ENCODE measurements around the gene MTREX. TPM values are rescaled to one million over a fixed set of nuclear protein-coding genes. Genes with fewer than 3 reads are reported as not detected.

MTREX gene
- total RNA-seq, 1 donor from 2014 or later = 69.0 TPM

- intact Hi-C loops (cut with DNase I) = no loop called here
- no peak for ATAC-seq
- DNase-seq (ENCODE audit: low spot score) = no peak
These were observed 56.8 kb downstream of the MTREX start for GRCh38 chr5:55364537-55365055.

- no peak for ATAC-seq
- intact Hi-C loops (cut with DNase I) = no loop called here
- DNase-seq (ENCODE audit: low spot score) = no peak
These were observed 62.6 kb downstream of the MTREX start for GRCh38 chr5:55370291-55370925.

GRCh38 chr5:55371145-55371544, 63.4 kb downstream of the MTREX start:
- no peak for DNase-seq (ENCODE audit: low spot score)
- no peak for ATAC-seq
- intact Hi-C loops (cut with DNase I) = no loop called here

GRCh38 chr5:55372130-55372925, 64.5 kb downstream of the MTREX start:
- no peak for DNase-seq (ENCODE audit: low spot score)
- no peak for ATAC-seq
- intact Hi-C loops (cut with DNase I) = no loop called here

GRCh38 chr5:55377810-55378209, 70.0 kb downstream of the MTREX start:
- DNase-seq (ENCODE audit: low spot score) (no peak), ATAC-seq (no peak)
- intact Hi-C loops (cut with DNase I) = no loop called here

GRCh38 chr5:55383254-55383653, 75.5 kb downstream of the MTREX start:
- no peak for DNase-seq (ENCODE audit: low spot score)
- ATAC-seq = no peak
- intact Hi-C loops (cut with DNase I) = no loop called here

GRCh38 chr5:55384072-55384471, 76.3 kb downstream of the MTREX start:
- DNase-seq (ENCODE audit: low spot score) (no peak), ATAC-seq (no peak)
- intact Hi-C loops (cut with DNase I) = no loop called here

GRCh38 chr5:55385227-55385626, 77.4 kb downstream of the MTREX start:
- intact Hi-C loops (cut with DNase I) = no loop called here
- no peak for ATAC-seq
- no peak for DNase-seq (ENCODE audit: low spot score)

- no peak for DNase-seq (ENCODE audit: low spot score)
- no peak for ATAC-seq
- intact Hi-C loops (cut with DNase I) = no loop called here
These were observed 78.1 kb downstream of the MTREX start for GRCh38 chr5:55385846-55386245.

GRCh38 chr5:55386356-55386755, 78.6 kb downstream of the MTREX start:
- DNase-seq (ENCODE audit: low spot score) (no peak), ATAC-seq (no peak)
- intact Hi-C loops (cut with DNase I) = no loop called here

- no peak for DNase-seq (ENCODE audit: low spot score)
- intact Hi-C loops (cut with DNase I) = no loop called here
- no peak for ATAC-seq
These were observed 80.1 kb downstream of the MTREX start for GRCh38 chr5:55387865-55388264.

GRCh38 chr5:55391707-55392106, 83.9 kb downstream of the MTREX start:
- intact Hi-C loops (cut with DNase I) = no loop called here
- ATAC-seq = no peak
- no peak for DNase-seq (ENCODE audit: low spot score)

- ATAC-seq (no peak), DNase-seq (ENCODE audit: low spot score) (no peak)
- intact Hi-C loops (cut with DNase I) = no loop called here
These were observed 84.9 kb downstream of the MTREX start for GRCh38 chr5:55392669-55393068.

- DNase-seq (ENCODE audit: low spot score) = no peak
- intact Hi-C loops (cut with DNase I) = no loop called here
- no peak for ATAC-seq
These were observed 85.8 kb downstream of the MTREX start for GRCh38 chr5:55393501-55394175.

- ATAC-seq (no peak), DNase-seq (ENCODE audit: low spot score) (no peak)
- intact Hi-C loops (cut with DNase I) = no loop called here
These were observed 94.4 kb downstream of the MTREX start for GRCh38 chr5:55402199-55402598.

GRCh38 chr5:55406292-55406691, 98.5 kb downstream of the MTREX start:
- ATAC-seq = no peak
- no peak for DNase-seq (ENCODE audit: low spot score)
- intact Hi-C loops (cut with DNase I) = no loop called here

GRCh38 chr5:55407059-55407684, 99.4 kb downstream of the MTREX start:
- DNase-seq (ENCODE audit: low spot score) (no peak), ATAC-seq (peak; percentile 92)
- intact Hi-C loops (cut with DNase I) = no loop called here

GRCh38 chr5:55407984-55408383, 100.2 kb downstream of the MTREX start:
- intact Hi-C loops (cut with DNase I) = no loop called here
- DNase-seq (ENCODE audit: low spot score) (no peak), ATAC-seq (peak; percentile 28)

GRCh38 chr5:55409775-55410174, 102.0 kb downstream of the MTREX start:
- DNase-seq (ENCODE audit: low spot score) (no peak), ATAC-seq (no peak)
- intact Hi-C loops (cut with DNase I) = no loop called here

GRCh38 chr5:55410845-55411244, 103.1 kb downstream of the MTREX start:
- no peak for DNase-seq (ENCODE audit: low spot score)
- intact Hi-C loops (cut with DNase I) = no loop called here

More at GRCh38 chr5:55410845-55411244, 103.1 kb downstream of the MTREX start:
- no peak for ATAC-seq
